GM12865 (cell line): ENCODE results near the gene GNB4.
A peak's percentile ranks its signal among the peaks of the same experiment; 100 is the strongest.

ENCODE experiments used
- DNase-seq: peaks from one replicate; pipeline ENCODE4 v3.0.0; 2010; ENCODE audit warnings: low read depth
- H3K4me3 ChIP-seq: 2 replicates; pipeline ENCODE4 v1.5.1; 2011; ENCODE audit warnings: mild to moderate bottlenecking, low read depth, low read length, control low read depth
- CTCF ChIP-seq: IDR thresholded peaks from 2 replicates; pipeline ENCODE4 v1.5.1; 2011; ENCODE audit warnings: low read length, control low read depth, low read depth, inconsistent platforms; ENCODE audit not compliant: insufficient read depth; ENCODE audit errors: missing control alignments

Gene GNB4

GRCh38 chr3:179453967-179454366, 2.7 kb upstream of the GNB4 start:
- TF ChIP-seq CTCF = no peak
- no peak for DNase-seq
- no peak overlapping the region for H3K4me3 ChIP-seq

GRCh38 chr3:179452872-179453271, 1.6 kb upstream of the GNB4 start:
- H3K4me3 ChIP-seq = no peak overlapping the region
- no peak for TF ChIP-seq CTCF
- DNase-seq = no peak

- H3K4me3 ChIP-seq = no peak overlapping the region
Observed at GRCh38 chr3:179452176-179452564, 900 bp upstream of the GNB4 start.

GRCh38 chr3:179450901-179451264, 387 bp downstream of the GNB4 start:
- no peak for DNase-seq
- no peak for TF ChIP-seq CTCF
- H3K4me3 ChIP-seq = peak overlapping the region; percentile 81

More at GRCh38 chr3:179452176-179452564, 900 bp upstream of the GNB4 start:
- TF ChIP-seq CTCF = no peak
- DNase-seq = no peak

- DNase-seq = no peak
- H3K4me3 ChIP-seq = peak overlapping the region; percentile 81
- no peak for TF ChIP-seq CTCF
Observed at GRCh38 chr3:179450261-179450701, 989 bp downstream of the GNB4 start.

GRCh38 chr3:179449636-179450035, 1.6 kb downstream of the GNB4 start:
- H3K4me3 ChIP-seq = peak overlapping the region; percentile 81
- no peak for TF ChIP-seq CTCF
- no peak for DNase-seq

GRCh38 chr3:179447251-179447650, 4.0 kb downstream of the GNB4 start:
- no peak for TF ChIP-seq CTCF
- no peak for DNase-seq
- no peak overlapping the region for H3K4me3 ChIP-seq
